Endodermal cell (in vitro differentiated cells): Measurements from ENCODE around the gene PAX7. TPM values are rescaled to one million over a fixed set of nuclear protein-coding genes. Genes with fewer than 3 reads are reported as not detected.

Experiments
- DNase-seq: peaks from one replicate; pipeline ENCODE4 v3.0.0-alpha.2; 2017
- H3K27ac ChIP-seq: 2 replicates; pipeline ENCODE4 v1.5.1; 2013; ENCODE audit warnings: mild to moderate bottlenecking, low read depth, low read length, moderate library complexity
- H3K27me3 ChIP-seq: 2 replicates; pipeline ENCODE4 v1.6.1; 2013; ENCODE audit warnings: mild to moderate bottlenecking, low read length, moderate library complexity; ENCODE audit not compliant: insufficient read depth, control insufficient read depth, poor library complexity, severe bottlenecking
- H3K36me3 ChIP-seq: 2 replicates; pipeline ENCODE4 v1.7.0; 2013; ENCODE audit warnings: mild to moderate bottlenecking, low read length, moderate library complexity; ENCODE audit not compliant: control insufficient read depth, insufficient read depth
- H3K4me1 ChIP-seq: one replicate; pipeline ENCODE4 v1.7.0; 2013; ENCODE audit warnings: low read length; ENCODE audit not compliant: control insufficient read depth, insufficient read depth
- H3K4me3 ChIP-seq: 2 replicates; pipeline ENCODE4 v1.5.1; 2013; ENCODE audit warnings: mild to moderate bottlenecking, low read length, moderate library complexity
- H3K9ac ChIP-seq: 2 replicates; pipeline ENCODE4 v1.6.1; 2013; ENCODE audit warnings: mild to moderate bottlenecking, low read length, moderate library complexity; ENCODE audit not compliant: poor library complexity, severe bottlenecking; ENCODE audit errors: extremely low read depth
- H3K9me3 ChIP-seq: 2 replicates; pipeline ENCODE4 v1.6.1; 2013; ENCODE audit warnings: mild to moderate bottlenecking, low read length, moderate library complexity; ENCODE audit not compliant: control insufficient read depth
- H3K27ac Mint-ChIP-seq: 2 replicates; pipeline ENCODE4 v1.8.0; 2020; ENCODE audit warnings: mixed read lengths
- H3K27me3 Mint-ChIP-seq: 2 replicates; pipeline ENCODE4 v1.8.0; 2021; ENCODE audit warnings: mild to moderate bottlenecking, mixed read lengths; ENCODE audit not compliant: insufficient read depth
- H3K36me3 Mint-ChIP-seq: 2 replicates; pipeline ENCODE4 v1.8.0; 2020; ENCODE audit warnings: low read depth, mixed read lengths
- H3K4me1 Mint-ChIP-seq: 2 replicates; pipeline ENCODE4 v1.8.0; 2020; ENCODE audit warnings: mixed read lengths
- H3K4me3 Mint-ChIP-seq: 2 replicates; pipeline ENCODE4 v1.8.0; 2020; ENCODE audit warnings: mild to moderate bottlenecking, moderate library complexity, mixed read lengths
- H3K9me3 Mint-ChIP-seq: 2 replicates; pipeline ENCODE4 v1.8.0; 2020; ENCODE audit warnings: mild to moderate bottlenecking, mixed read lengths
- WGBS, 2 experiments: methylation state at CpG; one replicate each; pipeline versions ENCODE4 v1.1.5 to v1.1.7; 2013; ENCODE audit warnings: missing lambda C conversion rate in 2 of 2, mixed read lengths in 1 of 2; ENCODE audit not compliant: insufficient coverage in 1 of 2, insufficient read length in 1 of 2; 5-methylcytosine and 5-hydroxymethylcytosine counted together
- total RNA-seq, 2 donors: library from RNA; stranded (reverse); fragmentation: NEBNext Ultra II Directional in 1 of 2; extraction: Animal tissue kit (Norgen Biotek cat#: 25700) in 1 of 2; gene quantifications; 2 replicates in 1 of 2; 3 replicates in 1 of 2; pipeline ENCODE4 v1.2.1, GENCODE V29; 2021
- TF ChIP-seq, protein P1 (sequence below): fragments of 200-600 bp; sonication (generic); conservative IDR thresholded peaks from 2 replicates; pipeline ENCODE4 v1.5.0; 2021; ENCODE audit warnings: antibody characterized with exemption, mild to moderate bottlenecking

PAX7 gene
- total RNA-seq, 2 donors from 2014 or later, result 2.2 to 2.4 TPM

DNA sequence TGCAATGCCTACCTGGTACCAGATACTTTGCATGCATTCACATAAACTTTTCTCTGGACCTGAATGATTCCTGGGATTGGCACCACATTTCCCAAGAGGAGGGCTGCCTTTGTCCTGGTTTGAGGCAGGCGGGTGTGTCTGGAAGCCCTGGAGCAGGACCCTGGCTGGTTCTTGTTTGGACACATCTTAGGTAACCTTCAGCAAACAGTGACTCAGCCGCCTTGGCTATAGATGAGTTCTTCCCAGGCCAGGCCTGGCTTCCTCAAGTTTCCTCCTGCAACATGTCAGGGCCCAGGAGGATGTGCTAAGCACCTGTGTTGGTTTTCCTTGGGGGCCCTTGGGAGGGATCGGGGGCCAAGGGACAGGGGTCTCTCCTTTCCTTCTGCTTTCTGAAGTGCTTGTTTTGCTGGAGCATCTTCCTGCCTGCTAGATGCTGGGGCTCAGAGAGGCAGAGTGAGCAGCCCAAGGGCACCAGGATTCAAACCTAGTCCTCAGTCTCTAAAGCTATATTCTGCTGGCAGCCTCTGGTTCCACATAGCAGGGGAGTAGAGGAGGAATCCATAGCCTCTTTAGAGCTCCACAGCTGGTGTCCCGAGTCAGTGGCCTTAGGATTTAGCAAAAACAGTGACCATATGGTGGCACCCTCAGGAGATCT, 38.2 kb downstream of the PAX7 start:
- Histone ChIP-seq H3K27ac (no peak overlapping the region), H3K9ac (no peak overlapping the region), H3K36me3 (no peaks in the 10 kb centered on the region), H3K4me3 (no peak overlapping the region), H3K27me3 (peaks cover 82% of the 10 kb centered on the region), H3K4me1 (peaks cover 3% of the 10 kb centered on the region), H3K9me3 (no peaks in the 10 kb centered on the region)
- Mint-ChIP-seq H3K4me1 (peaks cover 4% of the 10 kb centered on the region), H3K27me3 (peaks cover 95% of the 10 kb centered on the region), H3K36me3 (no peaks in the 10 kb centered on the region), H3K9me3 (no peaks in the 10 kb centered on the region), H3K27ac (no peak overlapping the region), H3K4me3 (no peak overlapping the region)
- TF ChIP-seq, protein P1, sequence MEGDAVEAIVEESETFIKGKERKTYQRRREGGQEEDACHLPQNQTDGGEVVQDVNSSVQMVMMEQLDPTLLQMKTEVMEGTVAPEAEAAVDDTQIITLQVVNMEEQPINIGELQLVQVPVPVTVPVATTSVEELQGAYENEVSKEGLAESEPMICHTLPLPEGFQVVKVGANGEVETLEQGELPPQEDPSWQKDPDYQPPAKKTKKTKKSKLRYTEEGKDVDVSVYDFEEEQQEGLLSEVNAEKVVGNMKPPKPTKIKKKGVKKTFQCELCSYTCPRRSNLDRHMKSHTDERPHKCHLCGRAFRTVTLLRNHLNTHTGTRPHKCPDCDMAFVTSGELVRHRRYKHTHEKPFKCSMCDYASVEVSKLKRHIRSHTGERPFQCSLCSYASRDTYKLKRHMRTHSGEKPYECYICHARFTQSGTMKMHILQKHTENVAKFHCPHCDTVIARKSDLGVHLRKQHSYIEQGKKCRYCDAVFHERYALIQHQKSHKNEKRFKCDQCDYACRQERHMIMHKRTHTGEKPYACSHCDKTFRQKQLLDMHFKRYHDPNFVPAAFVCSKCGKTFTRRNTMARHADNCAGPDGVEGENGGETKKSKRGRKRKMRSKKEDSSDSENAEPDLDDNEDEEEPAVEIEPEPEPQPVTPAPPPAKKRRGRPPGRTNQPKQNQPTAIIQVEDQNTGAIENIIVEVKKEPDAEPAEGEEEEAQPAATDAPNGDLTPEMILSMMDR, result no peak
- DNase-seq, result no peak
- 80 to 100% methylated on average over 2 to 4 of the region's 4 CpGs for WGBS, 2 experiments

DNA sequence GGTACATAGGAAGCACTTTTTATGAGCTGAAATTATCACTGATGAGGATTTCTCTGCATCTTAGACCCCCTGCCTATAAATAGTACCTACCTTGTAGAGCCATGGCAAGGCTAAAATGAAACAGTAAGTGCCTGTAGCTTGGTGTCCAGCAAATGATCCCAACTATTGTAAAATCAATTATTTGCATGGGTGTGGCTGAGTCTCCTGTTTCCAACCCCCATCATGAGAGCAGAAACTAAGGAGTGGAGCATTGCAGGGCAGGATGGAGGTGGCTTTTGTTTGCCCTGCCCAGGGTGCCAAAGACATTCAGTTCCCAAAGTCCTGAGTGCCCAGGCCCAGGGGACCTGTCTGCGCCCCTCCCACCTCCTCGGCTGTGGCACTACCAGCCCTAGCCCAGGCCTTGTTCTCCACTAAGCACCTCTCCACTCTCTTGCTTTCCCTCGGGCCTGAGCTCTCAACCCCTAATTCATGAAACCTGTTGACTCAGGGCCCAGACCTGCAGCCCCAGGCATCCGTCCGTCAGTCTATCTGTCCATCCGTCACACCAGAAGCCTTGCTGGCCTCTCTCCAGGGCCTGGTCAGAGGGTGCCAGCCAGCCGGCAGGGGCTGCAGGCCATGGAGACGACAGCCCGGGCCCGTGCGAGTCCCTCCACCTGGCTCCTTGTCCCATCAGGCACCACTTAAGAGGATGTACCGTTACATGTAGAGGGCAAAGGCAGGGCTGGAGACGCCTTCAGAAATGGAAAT, 39.6 kb downstream of the PAX7 start:
- Histone ChIP-seq H3K4me1 (peaks cover 3% of the 10 kb centered on the region), H3K27ac (no peak overlapping the region), H3K9me3 (no peaks in the 10 kb centered on the region), H3K27me3 (peaks cover 82% of the 10 kb centered on the region), H3K9ac (no peak overlapping the region), H3K36me3 (no peaks in the 10 kb centered on the region), H3K4me3 (no peak overlapping the region)
- TF ChIP-seq, protein P1, result no peak
- Mint-ChIP-seq H3K27ac (no peak overlapping the region), H3K36me3 (no peaks in the 10 kb centered on the region), H3K4me1 (peaks cover 4% of the 10 kb centered on the region), H3K9me3 (no peaks in the 10 kb centered on the region), H3K27me3 (peaks cover 95% of the 10 kb centered on the region), H3K4me3 (no peak overlapping the region)
- no peak for DNase-seq
- 84 to 87% methylated on average over 11 to 13 of the region's 13 CpGs for WGBS, 2 experiments

DNA sequence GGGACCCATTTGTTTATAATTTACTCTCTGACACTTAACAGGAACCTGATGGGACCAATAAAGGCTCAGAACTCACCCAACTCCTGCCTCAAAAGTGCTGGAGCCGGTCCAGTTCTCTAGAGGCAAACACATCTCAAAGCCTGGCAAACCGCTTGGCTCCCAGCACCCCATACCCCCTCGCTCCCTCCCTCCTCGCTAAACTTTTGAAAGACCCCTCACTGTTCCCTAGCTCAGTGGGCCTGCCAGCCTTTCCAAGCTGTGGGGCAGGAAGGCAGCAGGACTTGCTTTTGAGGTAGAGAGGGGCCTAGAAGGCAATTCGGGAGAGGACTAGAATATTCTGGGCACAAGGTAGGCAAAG, 40.2 kb downstream of the PAX7 start:
- H3K9me3 Mint-ChIP-seq, result no peaks in the 10 kb centered on the region
- TF ChIP-seq, protein P1, result no peak
- H3K27me3 Mint-ChIP-seq, result peaks cover 95% of the 10 kb centered on the region
- Histone ChIP-seq H3K27ac (no peak overlapping the region), H3K36me3 (no peaks in the 10 kb centered on the region), H3K9me3 (no peaks in the 10 kb centered on the region), H3K4me1 (peaks cover 3% of the 10 kb centered on the region), H3K27me3 (peaks cover 83% of the 10 kb centered on the region), H3K4me3 (no peak overlapping the region), H3K9ac (no peak overlapping the region)
- no peaks in the 10 kb centered on the region for H3K36me3 Mint-ChIP-seq
- no peak overlapping the region for H3K27ac Mint-ChIP-seq
- no peak for DNase-seq
- no peak overlapping the region for H3K4me3 Mint-ChIP-seq
- WGBS, 2 experiments, result 76 to 90% methylated on average over 2 to 5 of the region's 5 CpGs
- peaks cover 4% of the 10 kb centered on the region for H3K4me1 Mint-ChIP-seq
